Peyer's patch (tissue), 4 donors: ENCODE results near the gene DMAC1. TPM values are rescaled to one million over a fixed set of nuclear protein-coding genes. Genes with fewer than 3 reads are reported as not detected.

Source experiments
- DNase-seq, 3 donors: peaks; one replicate each; pipeline ENCODE4 v3.0.0-alpha.2; 2017 to 2019
- H3K27ac ChIP-seq, 4 donors: fragments of 200-600 bp; sonication (generic); one replicate each; pipeline ENCODE4 v1.5.1; 2016 to 2019
- H3K27me3 ChIP-seq, 2 donors: fragments of 200-600 bp; sonication (generic); one replicate each; pipeline ENCODE4 v1.5.1; 2019
- H3K36me3 ChIP-seq, 3 donors: fragments of 200-600 bp; sonication (generic); one replicate each; pipeline ENCODE4 v1.5.1; 2016 to 2019
- H3K4me1 ChIP-seq, 4 donors: fragments of 200-600 bp; sonication (generic); one replicate each; pipeline ENCODE4 v1.5.1; 2016 to 2019
- H3K4me3 ChIP-seq, 4 donors: fragments of 200-600 bp; sonication (generic); 1 replicate in 3 of 4; 2 replicates in 1 of 4; pipeline ENCODE4 v1.5.1; 2016 to 2019; ENCODE audit warnings: mild to moderate bottlenecking in 1 of 4
- H3K9me3 ChIP-seq, 4 donors: fragments of 200-600 bp; sonication (generic); one replicate each; pipeline ENCODE4 v1.5.1; 2016 to 2019; ENCODE audit warnings: mild to moderate bottlenecking in 1 of 4
- CTCF ChIP-seq, 6 experiments: fragments of 450-650 bp in 4 of 6; fragments of 200-600 bp in 2 of 6; sonication (generic) in 1 of 6; IDR thresholded peaks; one replicate each; pipeline ENCODE4 v1.5.1; 2017 to 2019; ENCODE audit warnings: antibody characterized with exemption in 6 of 6, mild to moderate bottlenecking in 3 of 6, moderate library complexity in 1 of 6
- POLR2A ChIP-seq, 2 donors: fragments of 450-650 bp; IDR thresholded peaks; one replicate each; pipeline ENCODE4 v1.5.1; 2017; ENCODE audit warnings: antibody characterized with exemption in 2 of 2, mild to moderate bottlenecking in 2 of 2, moderate library complexity in 2 of 2
- total RNA-seq, 4 donors: library from RNA; depleted of rRNA; stranded (reverse); fragments of >200 nt; gene quantifications; one replicate each; pipeline ENCODE4 v1.1.0, GENCODE V29; 2016

The DMAC1 gene
- total RNA-seq, 4 donors from 2014 or later: 7.0 to 16.5 (median 9.8) TPM

DNA sequence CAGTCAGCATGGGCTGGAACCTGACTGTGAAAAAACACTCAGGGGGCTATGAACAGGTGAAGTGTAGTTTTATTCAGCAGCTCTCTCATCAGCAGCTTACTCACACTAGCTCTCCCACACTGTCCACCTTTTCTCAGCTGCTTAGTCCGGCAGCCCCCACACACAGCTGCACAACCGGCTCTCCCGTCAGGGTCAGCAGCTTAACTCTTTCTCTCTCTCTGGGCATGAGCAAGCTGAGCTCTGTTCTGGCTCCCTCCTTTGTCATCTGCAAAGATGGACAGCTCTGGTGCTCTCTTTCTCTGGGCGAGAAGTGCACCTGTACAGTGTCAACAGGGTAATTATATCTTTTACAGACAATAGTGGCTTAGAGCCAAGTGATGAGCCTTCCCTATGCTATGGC lies 8.2 kb downstream of the DMAC1 start:
- TF ChIP-seq CTCF (IDR thresholded peaks at IDR 0.05): no peak
- TF ChIP-seq POLR2A (IDR thresholded peaks at IDR 0.05): no peak
- Histone ChIP-seq H3K36me3 (peaks cover 0 to 12% (median 0%) of the 10 kb centered on the region in 3 donors), H3K9me3 (no peaks in the 10 kb centered on the region), H3K27me3 (no peaks in the 10 kb centered on the region), H3K27ac (no peak overlapping the region), H3K4me1 (no peaks in the 10 kb centered on the region), H3K4me3 (no peak overlapping the region)
- no peak for DNase-seq

DNA sequence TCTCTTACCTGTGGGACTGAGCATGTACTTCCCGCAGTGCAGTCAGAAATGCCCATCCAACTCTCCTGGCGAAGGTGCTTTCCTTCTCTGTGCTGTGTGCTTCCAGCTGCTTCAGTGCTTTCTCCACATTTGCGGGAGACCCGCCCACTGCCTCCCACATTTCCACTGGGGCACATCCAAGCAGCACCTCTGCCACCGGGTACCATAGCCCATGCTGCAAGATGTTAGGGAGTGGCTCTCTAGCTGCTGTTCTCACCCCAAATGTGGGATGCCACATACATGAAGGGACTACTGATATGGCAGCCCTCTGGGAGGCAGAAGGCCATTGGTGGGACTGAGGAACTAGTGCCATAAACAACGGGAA lies 8.8 kb downstream of the DMAC1 start:
- H3K36me3 ChIP-seq: peaks cover 0 to 6% (median 0%) of the 10 kb centered on the region in 3 donors
- no peaks in the 10 kb centered on the region for H3K4me1 ChIP-seq
- H3K9me3 ChIP-seq: no peaks in the 10 kb centered on the region
- no peak for DNase-seq
- TF ChIP-seq CTCF (IDR thresholded peaks at IDR 0.05): no peak
- TF ChIP-seq POLR2A (IDR thresholded peaks at IDR 0.05): no peak
- no peak overlapping the region for H3K4me3 ChIP-seq
- no peak overlapping the region for H3K27ac ChIP-seq
- H3K27me3 ChIP-seq: no peaks in the 10 kb centered on the region

DNA sequence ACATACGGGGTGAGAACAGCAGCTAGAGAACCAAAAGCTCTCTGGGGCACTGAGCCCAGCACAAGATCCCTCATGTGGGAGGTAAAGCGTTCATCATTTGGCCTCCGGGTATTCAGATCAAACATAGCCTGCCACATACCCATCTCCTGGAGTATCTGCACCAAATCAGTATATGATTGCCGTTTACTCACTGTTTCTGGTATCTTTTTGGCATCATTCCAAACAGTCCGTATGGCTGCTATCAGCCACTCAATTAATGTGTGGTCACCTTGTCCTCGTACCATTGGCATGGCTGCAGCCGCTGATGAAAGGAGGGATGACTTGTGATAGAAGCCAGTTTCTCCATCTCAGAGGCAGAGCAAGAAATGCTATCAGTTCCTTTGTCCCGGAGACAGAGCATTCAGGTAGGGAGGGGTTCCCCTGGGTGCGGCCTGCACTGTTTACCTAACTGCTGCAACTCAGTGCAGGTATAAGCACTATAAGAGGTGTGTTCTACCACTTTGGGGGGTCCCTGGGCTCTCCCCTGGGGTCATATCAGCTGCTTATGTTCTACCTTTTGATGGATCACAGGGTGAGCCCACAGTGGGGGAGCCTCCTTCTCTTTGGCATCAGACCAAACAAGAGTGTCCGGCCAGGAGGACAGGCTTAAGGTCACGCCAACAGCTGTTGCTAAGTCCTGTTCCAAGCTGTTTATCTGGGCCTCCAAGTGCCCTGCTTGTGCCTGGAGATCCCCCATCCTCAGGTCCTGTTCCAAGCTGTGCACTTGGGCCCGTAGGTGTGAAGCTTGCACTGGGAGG lies 9.4 kb downstream of the DMAC1 start:
- H3K9me3 ChIP-seq: no peaks in the 10 kb centered on the region
- DNase-seq: no peak
- H3K4me3 ChIP-seq: no peak overlapping the region
- no peaks in the 10 kb centered on the region for H3K27me3 ChIP-seq
- H3K27ac ChIP-seq: no peak overlapping the region
- no peak for TF ChIP-seq POLR2A (IDR thresholded peaks at IDR 0.05)
- TF ChIP-seq CTCF (IDR thresholded peaks at IDR 0.05): no peak
- no peaks in the 10 kb centered on the region for H3K4me1 ChIP-seq
- H3K36me3 ChIP-seq: peaks cover 0 to under 1% (median 0%) of the 10 kb centered on the region in 3 donors

DNA sequence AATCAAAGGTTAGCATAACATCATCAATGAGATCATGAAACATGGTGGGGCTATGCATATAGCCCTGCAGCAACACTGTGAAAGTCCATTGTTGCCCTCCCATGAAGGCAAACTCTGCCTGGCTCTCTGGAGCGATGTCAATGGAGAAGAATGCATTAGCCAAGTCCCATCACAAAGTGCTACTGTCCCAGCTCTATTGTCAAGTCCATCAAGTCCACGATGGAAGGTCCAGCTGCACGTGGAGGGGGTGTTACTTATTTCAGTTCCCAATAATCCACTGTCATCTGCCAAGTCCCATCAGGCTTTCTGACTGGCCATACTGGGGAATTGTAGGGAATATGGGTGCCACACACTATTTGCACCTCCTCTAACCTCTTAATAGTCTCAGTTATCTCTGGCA lies 10.8 kb downstream of the DMAC1 start:
- H3K27me3 ChIP-seq: no peaks in the 10 kb centered on the region
- H3K27ac ChIP-seq: no peak overlapping the region
- H3K36me3 ChIP-seq: no peaks in the 10 kb centered on the region
- H3K4me1 ChIP-seq: no peaks in the 10 kb centered on the region
- no peak overlapping the region for H3K4me3 ChIP-seq
- no peaks in the 10 kb centered on the region for H3K9me3 ChIP-seq
- TF ChIP-seq POLR2A (IDR thresholded peaks at IDR 0.05) (no peak), CTCF (IDR thresholded peaks at IDR 0.05) (no peak)
- no peak for DNase-seq

GRCh38 chr9:7785813-7786212 lies 13.8 kb downstream of the DMAC1 start:
- no peak for DNase-seq
- Histone ChIP-seq H3K4me3 (no peak overlapping the region), H3K9me3 (no peaks in the 10 kb centered on the region), H3K27me3 (no peaks in the 10 kb centered on the region), H3K4me1 (no peaks in the 10 kb centered on the region), H3K36me3 (no peaks in the 10 kb centered on the region), H3K27ac (no peak overlapping the region)
- TF ChIP-seq POLR2A (IDR thresholded peaks at IDR 0.05): no peak
- TF ChIP-seq CTCF (IDR thresholded peaks at IDR 0.05): no peak
